ENCODE results near the gene DISC1.
A peak's percentile ranks its signal among the peaks of the same experiment; 100 is the strongest.
"Not testable (repeated sequence)": the region's sequence is repeated elsewhere in the genome, so short reads cannot be mapped to it uniquely, and the experiment has no call there.

Gene DISC1

GRCh38 chr1:231865331-231865730 lies 238.7 kb downstream of the DISC1 start:
- no peak for DNase-seq

- DNase-seq = no peak
Observed at GRCh38 chr1:231866392-231867331, 240.1 kb downstream of the DISC1 start.

- no peak for DNase-seq
Observed at GRCh38 chr1:231867607-231868006, 241.0 kb downstream of the DISC1 start.

GRCh38 chr1:231869364-231869763 lies 242.8 kb downstream of the DISC1 start:
- no peak for DNase-seq

DNA sequence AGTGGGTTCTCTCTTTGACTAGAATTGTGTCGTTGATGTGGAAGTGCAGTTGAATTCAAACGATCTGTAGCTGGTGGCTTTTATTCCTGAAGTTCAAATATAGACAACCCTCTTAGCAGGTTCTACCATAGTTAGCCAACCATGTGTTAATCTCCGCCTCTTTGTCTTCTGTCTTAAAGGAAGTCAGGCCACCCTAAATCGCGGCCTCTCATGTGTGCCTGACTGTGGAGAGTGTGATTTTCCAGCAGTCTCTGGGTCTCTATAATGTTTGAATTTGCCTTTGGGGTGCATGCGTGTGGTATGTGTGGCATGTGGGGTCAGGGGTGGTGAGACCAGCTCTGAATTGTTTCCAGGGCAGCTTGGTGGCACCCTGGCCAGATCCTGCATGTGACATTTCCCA lies 244.9 kb downstream of the DISC1 start:
- no peak for DNase-seq

- no peak for DNase-seq
Observed at GRCh38 chr1:231871878-231872277, 245.3 kb downstream of the DISC1 start.

DNA sequence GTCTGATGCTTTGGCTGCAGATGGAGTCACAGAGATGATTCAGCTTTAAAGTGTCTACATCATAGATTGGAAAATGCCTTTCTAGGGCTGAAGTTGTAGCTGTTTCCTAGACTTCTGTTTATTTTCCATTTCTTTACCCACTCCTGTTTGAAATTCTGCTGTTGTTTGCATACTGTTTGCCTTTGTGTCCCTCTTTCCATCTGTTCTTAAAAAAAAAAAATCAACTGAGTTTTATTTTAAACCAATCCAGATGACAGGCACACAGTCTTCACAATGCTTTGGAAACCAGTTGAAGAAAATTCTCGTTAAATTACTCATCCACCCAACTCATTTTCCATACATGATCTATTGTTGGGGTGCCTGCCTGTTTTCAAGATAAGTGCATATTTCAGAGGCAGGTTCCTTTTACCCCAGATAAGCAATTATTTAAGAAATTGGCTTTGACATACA lies 245.9 kb downstream of the DISC1 start:
- no peak for DNase-seq

- DNase-seq = no peak
Observed at GRCh38 chr1:231878737-231879136, 252.1 kb downstream of the DISC1 start.

DNA sequence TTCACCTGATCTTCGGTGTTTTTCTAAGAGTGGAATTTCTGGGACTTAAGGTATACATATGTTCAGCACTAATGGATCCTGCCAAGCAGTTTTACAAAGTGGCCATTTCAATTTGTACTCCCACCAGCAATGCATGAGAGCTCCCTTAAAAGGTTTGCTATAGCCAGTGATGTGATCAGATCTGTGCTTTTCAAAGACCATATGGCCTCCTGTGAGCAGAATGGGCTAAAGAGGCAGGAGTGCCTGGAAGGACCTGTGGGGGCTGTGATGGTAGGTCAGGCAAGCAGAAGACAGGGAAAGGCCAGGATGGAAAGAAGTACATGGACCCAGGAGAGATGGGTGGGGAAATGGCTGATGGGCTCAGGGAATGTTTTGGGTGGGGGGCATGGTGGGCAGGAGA lies 252.7 kb downstream of the DISC1 start:
- DNase-seq = no peak

- DNase-seq = no peak
Observed at GRCh38 chr1:231882333-231882732, 255.7 kb downstream of the DISC1 start.

- DNase-seq = no peak
Observed at GRCh38 chr1:231882790-231883189, 256.2 kb downstream of the DISC1 start.

DNA sequence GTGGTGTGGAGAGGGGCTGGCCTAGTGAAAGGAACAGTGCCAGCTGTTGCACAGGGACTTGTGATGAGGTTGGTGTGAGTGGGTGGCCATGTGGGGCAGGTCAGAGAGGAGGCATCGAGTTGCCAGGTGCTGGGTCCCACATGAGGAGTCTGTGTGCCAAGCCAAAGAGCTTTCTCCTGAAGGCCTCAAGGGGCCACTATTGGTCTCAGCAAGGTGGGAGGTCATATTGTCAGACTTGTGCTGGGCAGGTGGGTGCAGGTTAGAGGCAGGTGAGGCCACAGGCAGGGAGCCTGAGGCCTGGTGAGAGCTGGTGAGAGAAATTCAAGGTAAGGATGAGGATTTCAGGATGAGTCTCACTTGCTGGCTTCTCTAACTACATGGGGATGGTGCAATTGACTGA lies 256.8 kb downstream of the DISC1 start:
- DNase-seq = peak; percentile 5

- DNase-seq = no peak
Observed at GRCh38 chr1:231885209-231885854, 258.7 kb downstream of the DISC1 start.

- DNase-seq = no peak
Observed at GRCh38 chr1:231887166-231887565, 260.6 kb downstream of the DISC1 start.

GRCh38 chr1:231887866-231888265 lies 261.3 kb downstream of the DISC1 start:
- no peak for DNase-seq

GRCh38 chr1:231890791-231891190 lies 264.2 kb downstream of the DISC1 start:
- no peak for DNase-seq

GRCh38 chr1:231893400-231894102 lies 267.0 kb downstream of the DISC1 start:
- no peak for DNase-seq

DNA sequence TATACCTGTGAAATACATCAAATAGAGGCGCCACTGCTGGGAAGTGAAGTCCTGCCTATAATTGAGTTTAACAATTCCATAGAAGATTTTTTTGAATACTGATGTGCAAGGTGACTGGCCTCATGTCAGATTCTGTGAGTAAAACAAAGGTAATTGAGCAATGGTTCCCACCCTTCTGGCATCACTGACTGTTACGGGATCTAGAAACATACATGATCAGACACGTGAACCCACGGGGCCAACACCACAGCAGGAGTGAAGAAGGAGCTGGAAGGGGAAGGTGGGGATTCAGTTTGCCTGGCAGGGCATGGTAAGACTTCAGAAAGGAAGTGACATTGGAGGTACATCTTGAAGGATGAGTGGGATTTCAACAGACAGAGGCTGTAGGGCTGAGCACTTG lies 270.2 kb downstream of the DISC1 start:
- DNase-seq = no peak

GRCh38 chr1:231899046-231899445 lies 272.5 kb downstream of the DISC1 start:
- no peak for DNase-seq

DNA sequence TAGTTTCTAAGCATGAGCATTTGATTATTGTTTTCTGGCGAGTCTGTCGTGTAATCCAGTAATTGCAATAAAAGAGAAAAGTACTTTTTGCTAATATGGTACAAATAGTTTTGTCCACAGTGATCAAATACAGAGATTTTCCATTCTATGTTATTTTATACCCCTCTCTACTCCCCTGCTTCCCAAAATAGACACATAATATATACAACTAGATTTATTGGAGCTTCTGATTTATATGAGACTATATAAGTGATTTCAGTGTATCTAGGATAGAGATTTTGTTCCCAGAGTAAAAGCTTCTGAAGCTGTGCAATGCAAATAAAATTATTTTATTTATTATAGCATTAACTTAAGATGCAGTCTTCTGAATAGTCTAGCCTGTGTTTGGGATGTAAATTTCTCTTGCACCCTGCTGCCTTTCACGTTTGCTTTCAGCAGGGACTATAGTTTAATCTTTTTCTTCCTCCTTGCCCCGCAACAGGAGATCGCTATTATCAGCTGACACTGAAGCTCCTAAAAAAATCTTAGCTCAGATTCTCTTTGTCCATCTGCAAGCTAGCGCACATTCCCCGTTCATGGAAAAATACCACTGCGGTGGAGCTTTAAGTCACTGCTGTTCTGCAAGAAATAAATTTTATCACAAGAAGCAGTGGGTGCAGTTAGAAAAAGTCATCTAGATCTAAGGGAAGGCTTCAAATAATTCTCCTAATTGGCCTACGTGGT lies 273.3 kb downstream of the DISC1 start:
- no peak for DNase-seq

- DNase-seq = no peak
Observed at GRCh38 chr1:231903586-231904081, 277.0 kb downstream of the DISC1 start.

DNA sequence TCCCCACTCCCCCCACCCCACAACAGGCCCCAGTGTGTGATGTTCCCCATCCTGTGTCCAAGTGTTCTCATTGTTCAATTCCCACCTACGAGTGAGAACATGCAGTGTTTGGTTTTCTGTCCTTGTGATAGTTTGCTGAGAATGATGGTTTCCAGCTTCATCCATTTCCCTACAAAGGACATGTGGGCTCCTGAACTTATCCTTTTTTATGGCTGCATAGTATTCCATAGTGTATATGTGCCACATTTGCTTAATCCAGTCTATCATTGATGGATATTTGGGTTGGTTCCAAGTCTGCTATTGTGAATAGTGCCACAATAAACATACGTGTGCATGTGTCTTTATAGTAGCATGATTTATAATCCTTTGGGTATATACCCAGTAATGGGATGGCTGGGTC lies 280.7 kb downstream of the DISC1 start:
- not testable (repeated sequence) for DNase-seq

GRCh38 chr1:231913493-231913892 lies 286.9 kb downstream of the DISC1 start:
- no peak for DNase-seq
